ENCODE results near the gene AZU1. TPM values are rescaled to one million over a fixed set of nuclear protein-coding genes. Genes with fewer than 3 reads are reported as not detected.
A peak's percentile ranks its signal among the peaks of the same experiment; 100 is the strongest.

Gene AZU1
- total and polyA plus RNA-seq, 2 donors = 5.7 to 6.1 TPM

DNA sequence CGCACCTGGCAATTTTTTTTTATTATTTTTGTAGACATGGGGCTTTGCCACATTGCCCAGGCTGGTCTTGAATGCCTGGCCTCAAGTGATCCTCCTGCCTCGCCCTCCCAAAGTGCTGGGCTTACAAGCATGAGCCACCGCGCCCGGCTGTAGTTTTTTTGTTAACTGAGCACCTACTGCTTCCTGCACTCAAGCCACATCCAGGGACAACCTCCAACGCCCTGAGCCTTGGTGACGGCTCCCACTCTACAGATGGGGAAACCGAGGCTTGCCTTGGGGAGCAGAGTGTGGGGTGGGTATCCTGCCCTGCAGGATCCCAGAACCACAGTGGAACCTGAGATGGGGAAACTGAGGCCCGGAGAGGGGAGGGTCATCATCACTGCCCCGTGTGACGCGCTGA lies 27.5 kb downstream of the AZU1 start:
- WGBS = 92% methylated on average over 12 of the region's 12 CpGs
- H3K27ac ChIP-seq (ENCODE audit: low read depth in 1 of 2, low read length in 1 of 2) = no peak overlapping the region
- DNase-seq (ENCODE audit: low read depth in 6 of 9, low spot score in 9 of 9) = no peak
- no peaks in the 10 kb centered on the region for H3K4me1 ChIP-seq (ENCODE audit: control insufficient read depth in 2 of 2, insufficient read depth in 2 of 2, low read length in 2 of 2)
- H3K4me3 ChIP-seq (ENCODE audit: low read length in 2 of 2) = no peak overlapping the region
- H3K36me3 ChIP-seq (ENCODE audit: control insufficient read depth in 2 of 2, insufficient read depth in 2 of 2, low read length in 1 of 2) = no peaks in the 10 kb centered on the region
- H3K9me3 ChIP-seq (ENCODE audit: control insufficient read depth in 2 of 2, insufficient read depth in 1 of 2, low read length in 1 of 2) = peaks cover 0 to 5% of the 10 kb centered on the region in 2 donors
- H3K27me3 ChIP-seq (ENCODE audit: control insufficient read depth in 2 of 2, insufficient read depth in 1 of 2, low read length in 1 of 2) = peaks cover 34 to 81% of the 10 kb centered on the region in 2 donors

- no peaks in the 10 kb centered on the region for H3K4me1 ChIP-seq (ENCODE audit: control insufficient read depth in 2 of 2, insufficient read depth in 2 of 2, low read length in 2 of 2)
- no peak for DNase-seq (ENCODE audit: low read depth in 6 of 9, low spot score in 9 of 9)
- H3K27me3 ChIP-seq (ENCODE audit: control insufficient read depth in 2 of 2, insufficient read depth in 1 of 2, low read length in 1 of 2) = peaks cover 34 to 81% of the 10 kb centered on the region in 2 donors
- WGBS = 86% methylated on average over 40 of the region's 40 CpGs
- H3K36me3 ChIP-seq (ENCODE audit: control insufficient read depth in 2 of 2, insufficient read depth in 2 of 2, low read length in 1 of 2) = no peaks in the 10 kb centered on the region
- no peak overlapping the region for H3K27ac ChIP-seq (ENCODE audit: low read depth in 1 of 2, low read length in 1 of 2)
- no peak overlapping the region for H3K4me3 ChIP-seq (ENCODE audit: low read length in 2 of 2)
- peaks cover 0 to 5% of the 10 kb centered on the region in 2 donors for H3K9me3 ChIP-seq (ENCODE audit: control insufficient read depth in 2 of 2, insufficient read depth in 1 of 2, low read length in 1 of 2)
These were observed 28.0 kb downstream of the AZU1 start for GRCh38 chr19:855566-856120.

DNA sequence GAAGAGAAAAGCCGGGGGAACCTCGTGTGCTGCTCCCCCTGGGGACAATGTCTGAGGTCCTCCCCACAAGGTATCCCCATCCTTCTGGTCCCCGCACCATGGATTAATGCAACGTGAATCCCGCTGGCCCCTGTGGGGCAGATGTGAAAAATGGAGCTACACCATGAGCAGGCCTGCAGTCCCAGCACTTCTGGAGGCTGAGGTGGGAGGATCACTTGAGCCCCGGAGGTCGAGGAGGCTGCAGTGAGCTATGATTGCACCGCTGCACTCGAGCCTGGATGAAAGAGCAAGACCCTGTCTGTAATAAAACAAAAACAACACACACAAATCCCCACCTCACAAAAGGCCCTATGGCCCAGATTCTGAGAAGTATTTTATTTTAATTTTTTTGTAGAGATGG lies 30.6 kb downstream of the AZU1 start:
- no peak overlapping the region for H3K4me3 ChIP-seq (ENCODE audit: low read length in 2 of 2)
- peaks cover 43 to 82% of the 10 kb centered on the region in 2 donors for H3K27me3 ChIP-seq (ENCODE audit: control insufficient read depth in 2 of 2, insufficient read depth in 1 of 2, low read length in 1 of 2)
- H3K27ac ChIP-seq (ENCODE audit: low read depth in 1 of 2, low read length in 1 of 2) = no peak overlapping the region
- H3K9me3 ChIP-seq (ENCODE audit: control insufficient read depth in 2 of 2, insufficient read depth in 1 of 2, low read length in 1 of 2) = peaks cover 2 to 17% of the 10 kb centered on the region in 2 donors
- H3K36me3 ChIP-seq (ENCODE audit: control insufficient read depth in 2 of 2, insufficient read depth in 2 of 2, low read length in 1 of 2) = no peaks in the 10 kb centered on the region
- peaks cover 9% of the 10 kb centered on the region in 2 donors for H3K4me1 ChIP-seq (ENCODE audit: control insufficient read depth in 2 of 2, insufficient read depth in 2 of 2, low read length in 2 of 2)
- 83% methylated on average over 9 of the region's 9 CpGs for WGBS
- no peak for DNase-seq (ENCODE audit: low read depth in 6 of 9, low spot score in 9 of 9)

DNA sequence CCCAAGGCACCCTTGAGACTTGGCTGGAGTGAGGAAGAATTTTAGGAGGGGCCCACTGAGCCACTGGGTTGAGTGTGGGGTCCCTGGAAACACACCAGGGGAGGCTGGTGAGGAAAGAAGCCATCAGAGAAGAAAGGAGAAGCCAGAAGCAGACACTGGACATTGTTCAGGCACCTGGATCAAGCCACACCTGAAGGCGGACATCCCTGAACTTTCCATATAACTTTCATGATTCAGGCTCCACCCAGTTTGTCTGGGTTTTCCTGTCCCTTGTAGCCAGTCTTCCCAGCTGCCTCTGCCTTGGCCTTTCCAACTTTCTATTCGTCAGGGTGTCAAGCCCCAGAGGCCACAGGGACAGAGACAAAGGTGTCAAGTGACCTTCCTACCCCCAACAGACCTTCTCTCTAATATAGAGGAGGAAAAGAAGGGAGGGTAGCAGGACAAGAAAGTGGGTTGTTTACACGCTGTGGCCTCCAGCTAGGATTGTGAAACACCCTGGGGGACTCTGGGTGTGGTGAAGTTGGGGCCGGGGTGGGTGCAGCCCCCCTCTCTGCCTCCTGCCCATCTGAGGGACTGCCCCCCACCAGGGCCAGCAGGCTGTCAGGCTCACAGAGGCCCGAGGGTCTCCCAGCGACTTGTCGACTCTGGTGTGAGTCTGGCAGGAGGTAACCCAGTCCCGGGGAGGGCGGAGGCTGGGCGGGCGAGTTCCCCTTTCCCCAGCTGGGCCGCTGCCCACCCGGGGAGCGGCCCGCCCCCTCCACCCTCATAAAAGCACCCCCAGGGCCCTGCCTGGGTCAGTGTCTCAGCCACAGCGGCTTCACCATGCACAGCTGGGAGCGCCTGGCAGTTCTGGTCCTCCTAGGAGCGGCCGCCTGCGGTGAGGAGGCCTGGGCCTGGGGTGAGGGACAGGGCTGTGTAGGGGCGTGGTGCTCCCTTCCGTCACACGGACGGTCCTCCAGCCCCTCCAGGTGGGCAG lies 31.5 kb downstream of the AZU1 start, which contains the start of gene CFD:
TSS of gene CFD (plus strand) at position 797 of the 976 bp plus-strand sequence. CDS start at position 823, 26 bp downstream.
- Histone ChIP-seq H3K27me3 (ENCODE audit: control insufficient read depth in 2 of 2, insufficient read depth in 1 of 2, low read length in 1 of 2) (peaks cover 43 to 84% of the 10 kb centered on the region in 2 donors), H3K36me3 (ENCODE audit: control insufficient read depth in 2 of 2, insufficient read depth in 2 of 2, low read length in 1 of 2) (no peaks in the 10 kb centered on the region), H3K27ac (ENCODE audit: low read depth in 1 of 2, low read length in 1 of 2) (no peak within 1 kb of the TSS), H3K9me3 (ENCODE audit: control insufficient read depth in 2 of 2, insufficient read depth in 1 of 2, low read length in 1 of 2) (peaks cover 2 to 18% of the 10 kb centered on the region in 2 donors), H3K4me1 (ENCODE audit: control insufficient read depth in 2 of 2, insufficient read depth in 2 of 2, low read length in 2 of 2) (peaks cover 9 to 17% of the 10 kb centered on the region in 2 donors), H3K4me3 (ENCODE audit: low read length in 2 of 2) (no peak within 1 kb of the TSS)
- DNase-seq (ENCODE audit: low read depth in 6 of 9, low spot score in 9 of 9) = no peak
- WGBS = 25% methylated on average over 24 of the region's 24 CpGs

- no peaks in the 10 kb centered on the region for H3K36me3 ChIP-seq (ENCODE audit: control insufficient read depth in 2 of 2, insufficient read depth in 2 of 2, low read length in 1 of 2)
- 67% methylated on average over 35 of the region's 35 CpGs for WGBS
- DNase-seq (ENCODE audit: low read depth in 6 of 9, low spot score in 9 of 9) = no peak
- H3K4me1 ChIP-seq (ENCODE audit: control insufficient read depth in 2 of 2, insufficient read depth in 2 of 2, low read length in 2 of 2) = peaks cover 9 to 17% of the 10 kb centered on the region in 2 donors
- no peak overlapping the region for H3K27ac ChIP-seq (ENCODE audit: low read depth in 1 of 2, low read length in 1 of 2)
- H3K9me3 ChIP-seq (ENCODE audit: control insufficient read depth in 2 of 2, insufficient read depth in 1 of 2, low read length in 1 of 2) = peaks cover 2 to 18% of the 10 kb centered on the region in 2 donors
- H3K27me3 ChIP-seq (ENCODE audit: control insufficient read depth in 2 of 2, insufficient read depth in 1 of 2, low read length in 1 of 2) = peaks cover 43 to 70% of the 10 kb centered on the region in 2 donors
- no peak overlapping the region for H3K4me3 ChIP-seq (ENCODE audit: low read length in 2 of 2)
These were observed 33.6 kb downstream of the AZU1 start for GRCh38 chr19:861141-861755.

DNA sequence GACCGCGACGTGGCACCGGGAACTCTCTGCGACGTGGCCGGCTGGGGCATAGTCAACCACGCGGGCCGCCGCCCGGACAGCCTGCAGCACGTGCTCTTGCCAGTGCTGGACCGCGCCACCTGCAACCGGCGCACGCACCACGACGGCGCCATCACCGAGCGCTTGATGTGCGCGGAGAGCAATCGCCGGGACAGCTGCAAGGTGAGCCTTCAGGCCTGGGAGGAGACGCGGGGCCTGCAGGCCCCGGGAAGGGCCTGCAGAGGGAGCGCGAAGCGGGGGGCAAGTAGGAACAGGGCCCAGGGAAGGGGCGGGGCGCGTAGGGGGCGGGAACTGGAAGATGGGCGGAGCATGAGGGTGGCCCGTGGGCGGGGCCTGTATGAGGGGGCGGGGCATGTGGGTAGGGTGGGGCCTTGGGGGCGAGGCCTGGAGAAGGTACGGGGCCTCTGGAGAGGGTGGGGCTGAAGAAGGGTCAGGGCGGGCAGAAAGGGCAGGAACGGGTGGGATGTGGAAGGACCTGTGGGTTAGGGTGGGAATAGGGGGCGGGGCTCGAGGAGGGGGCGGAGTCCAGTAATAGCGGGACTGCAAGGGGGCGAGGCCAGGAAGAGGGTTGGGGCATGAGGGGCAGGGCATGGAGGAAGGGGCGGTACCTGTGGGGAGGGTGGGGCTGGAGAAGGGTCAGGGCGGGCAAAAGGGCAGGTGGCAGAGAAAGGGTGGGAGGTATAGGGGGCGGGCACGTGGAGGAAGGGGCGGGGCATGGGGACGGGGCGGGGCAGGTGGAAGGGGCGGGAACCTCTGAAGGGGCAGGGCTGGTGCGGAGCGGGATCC lies 34.3 kb downstream of the AZU1 start:
- Histone ChIP-seq H3K27me3 (ENCODE audit: control insufficient read depth in 2 of 2, insufficient read depth in 1 of 2, low read length in 1 of 2) (peaks cover 43 to 70% of the 10 kb centered on the region in 2 donors), H3K9me3 (ENCODE audit: control insufficient read depth in 2 of 2, insufficient read depth in 1 of 2, low read length in 1 of 2) (peaks cover 2 to 18% of the 10 kb centered on the region in 2 donors), H3K4me3 (ENCODE audit: low read length in 2 of 2) (no peak overlapping the region), H3K36me3 (ENCODE audit: control insufficient read depth in 2 of 2, insufficient read depth in 2 of 2, low read length in 1 of 2) (peaks cover 0 to 1% of the 10 kb centered on the region in 2 donors), H3K27ac (ENCODE audit: low read depth in 1 of 2, low read length in 1 of 2) (no peak overlapping the region), H3K4me1 (ENCODE audit: control insufficient read depth in 2 of 2, insufficient read depth in 2 of 2, low read length in 2 of 2) (peaks cover 9 to 17% of the 10 kb centered on the region in 2 donors)
- WGBS = 22% methylated on average over 60 of the region's 60 CpGs
- DNase-seq (ENCODE audit: low read depth in 6 of 9, low spot score in 9 of 9) = peak in 3 of 9 donors; percentile 18 to 35 (median 35)

DNA sequence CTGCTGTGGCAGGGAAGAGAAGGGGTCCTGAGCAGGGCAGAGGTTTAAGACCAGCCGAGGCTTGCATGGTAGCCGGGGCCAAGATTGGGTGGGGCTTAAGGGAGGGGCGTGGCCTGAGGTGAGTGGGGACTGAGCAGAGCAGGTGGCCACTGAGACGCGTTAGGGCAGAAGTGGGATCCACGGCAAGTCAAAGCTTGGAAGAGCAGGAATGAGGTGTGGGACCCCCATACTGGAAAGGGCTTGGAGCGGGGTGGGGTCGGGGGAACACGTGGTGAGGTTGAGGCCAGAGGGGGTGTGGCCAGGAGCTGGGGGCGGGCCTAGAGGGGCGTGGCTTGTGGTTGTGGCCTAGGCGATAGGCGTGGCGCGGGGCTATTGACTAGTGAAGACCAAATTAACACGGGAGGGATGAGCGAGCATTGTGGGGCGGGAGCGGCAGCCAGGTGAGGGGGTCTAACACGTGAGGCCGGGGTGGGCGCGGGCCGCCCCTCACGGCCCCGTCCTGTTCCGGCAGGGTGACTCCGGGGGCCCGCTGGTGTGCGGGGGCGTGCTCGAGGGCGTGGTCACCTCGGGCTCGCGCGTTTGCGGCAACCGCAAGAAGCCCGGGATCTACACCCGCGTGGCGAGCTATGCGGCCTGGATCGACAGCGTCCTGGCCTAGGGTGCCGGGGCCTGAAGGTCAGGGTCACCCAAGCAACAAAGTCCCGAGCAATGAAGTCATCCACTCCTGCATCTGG lies 35.1 kb downstream of the AZU1 start:
- DNase-seq (ENCODE audit: low read depth in 6 of 9, low spot score in 9 of 9) = peak in 3 of 9 donors; percentile 37 to 56 (median 40)
- 7% methylated on average over 48 of the region's 48 CpGs for WGBS
- Histone ChIP-seq H3K4me1 (ENCODE audit: control insufficient read depth in 2 of 2, insufficient read depth in 2 of 2, low read length in 2 of 2) (peaks cover 9 to 17% of the 10 kb centered on the region in 2 donors), H3K27ac (ENCODE audit: low read depth in 1 of 2, low read length in 1 of 2) (no peak overlapping the region), H3K9me3 (ENCODE audit: control insufficient read depth in 2 of 2, insufficient read depth in 1 of 2, low read length in 1 of 2) (peaks cover 2 to 18% of the 10 kb centered on the region in 2 donors), H3K27me3 (ENCODE audit: control insufficient read depth in 2 of 2, insufficient read depth in 1 of 2, low read length in 1 of 2) (peaks cover 43 to 65% of the 10 kb centered on the region in 2 donors), H3K4me3 (ENCODE audit: low read length in 2 of 2) (peak overlapping the region in 1 of 2 donors; percentile 25), H3K36me3 (ENCODE audit: control insufficient read depth in 2 of 2, insufficient read depth in 2 of 2, low read length in 1 of 2) (peaks cover 8% of the 10 kb centered on the region in 2 donors)

- 73% methylated on average over 7 of the region's 7 CpGs for whole genome bisulfite sequencing
- Histone ChIP-seq H3K27me3 (ENCODE audit: control insufficient read depth in 2 of 2, insufficient read depth in 1 of 2, low read length in 1 of 2) (peaks cover 43 to 60% of the 10 kb centered on the region in 2 donors), H3K4me1 (ENCODE audit: control insufficient read depth in 2 of 2, insufficient read depth in 2 of 2, low read length in 2 of 2) (peaks cover 9 to 17% of the 10 kb centered on the region in 2 donors), H3K27ac (ENCODE audit: low read depth in 1 of 2, low read length in 1 of 2) (no peak overlapping the region), H3K4me3 (ENCODE audit: low read length in 2 of 2) (no peak overlapping the region), H3K36me3 (ENCODE audit: control insufficient read depth in 2 of 2, insufficient read depth in 2 of 2, low read length in 1 of 2) (peaks cover 13% of the 10 kb centered on the region in 2 donors), H3K9me3 (ENCODE audit: control insufficient read depth in 2 of 2, insufficient read depth in 1 of 2, low read length in 1 of 2) (peaks cover 2 to 18% of the 10 kb centered on the region in 2 donors)
- DNase-seq (ENCODE audit: low read depth in 6 of 9, low spot score in 9 of 9) = no peak
These were observed 35.6 kb downstream of the AZU1 start for GRCh38 chr19:863315-863620.
